ENCODE data around the gene G6PC2. TPM values are rescaled to one million over a fixed set of nuclear protein-coding genes. Genes with fewer than 3 reads are reported as not detected.

G6PC2 gene
- total RNA-seq, 1 donor from 2014 or later: not detected

DNA sequence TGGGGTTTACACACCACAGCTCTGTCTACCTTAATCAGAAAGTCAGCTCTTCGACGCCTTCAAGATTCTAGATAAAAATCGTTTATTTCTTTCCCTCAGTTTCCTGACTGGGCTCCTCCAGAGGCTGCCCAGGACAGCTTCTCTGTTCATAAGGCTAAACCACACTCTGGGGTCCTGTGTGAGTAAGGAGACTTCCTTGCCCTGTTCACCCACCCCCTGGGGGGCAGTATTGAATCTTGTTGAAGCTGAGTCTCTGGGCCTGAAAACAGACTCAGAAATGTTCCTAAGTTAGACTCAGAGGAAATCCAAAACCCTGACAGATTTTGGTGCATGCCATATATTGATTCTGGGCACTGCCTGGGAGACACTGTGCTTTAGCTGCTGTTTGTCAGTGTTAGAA, 43.0 kb downstream of the G6PC2 start:
- TF ChIP-seq, protein P1, sequence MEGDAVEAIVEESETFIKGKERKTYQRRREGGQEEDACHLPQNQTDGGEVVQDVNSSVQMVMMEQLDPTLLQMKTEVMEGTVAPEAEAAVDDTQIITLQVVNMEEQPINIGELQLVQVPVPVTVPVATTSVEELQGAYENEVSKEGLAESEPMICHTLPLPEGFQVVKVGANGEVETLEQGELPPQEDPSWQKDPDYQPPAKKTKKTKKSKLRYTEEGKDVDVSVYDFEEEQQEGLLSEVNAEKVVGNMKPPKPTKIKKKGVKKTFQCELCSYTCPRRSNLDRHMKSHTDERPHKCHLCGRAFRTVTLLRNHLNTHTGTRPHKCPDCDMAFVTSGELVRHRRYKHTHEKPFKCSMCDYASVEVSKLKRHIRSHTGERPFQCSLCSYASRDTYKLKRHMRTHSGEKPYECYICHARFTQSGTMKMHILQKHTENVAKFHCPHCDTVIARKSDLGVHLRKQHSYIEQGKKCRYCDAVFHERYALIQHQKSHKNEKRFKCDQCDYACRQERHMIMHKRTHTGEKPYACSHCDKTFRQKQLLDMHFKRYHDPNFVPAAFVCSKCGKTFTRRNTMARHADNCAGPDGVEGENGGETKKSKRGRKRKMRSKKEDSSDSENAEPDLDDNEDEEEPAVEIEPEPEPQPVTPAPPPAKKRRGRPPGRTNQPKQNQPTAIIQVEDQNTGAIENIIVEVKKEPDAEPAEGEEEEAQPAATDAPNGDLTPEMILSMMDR (IDR thresholded peaks at IDR 0.05): no peak
- no peak for TF ChIP-seq POLR2A (IDR thresholded peaks at IDR 0.05)
- no peak for TF ChIP-seq POLR2AphosphoS5 (IDR thresholded peaks at IDR 0.05; ENCODE audit: insufficient read depth in 1 of 2, low read depth in 1 of 2)
- no peak for DNase-seq (ENCODE audit: extremely low spot score in 2 of 2)
- no peaks in the 10 kb centered on the region for H3K4me1 ChIP-seq
- no peak overlapping the region for H3K4me3 ChIP-seq
- H3K27me3 ChIP-seq: no peaks in the 10 kb centered on the region
- H3K27ac ChIP-seq: no peak overlapping the region
- no peaks in the 10 kb centered on the region for H3K36me3 ChIP-seq
- no peaks in the 10 kb centered on the region for H3K9me3 ChIP-seq
- intact Hi-C loops (cut with DNase I): no loop called here

DNA sequence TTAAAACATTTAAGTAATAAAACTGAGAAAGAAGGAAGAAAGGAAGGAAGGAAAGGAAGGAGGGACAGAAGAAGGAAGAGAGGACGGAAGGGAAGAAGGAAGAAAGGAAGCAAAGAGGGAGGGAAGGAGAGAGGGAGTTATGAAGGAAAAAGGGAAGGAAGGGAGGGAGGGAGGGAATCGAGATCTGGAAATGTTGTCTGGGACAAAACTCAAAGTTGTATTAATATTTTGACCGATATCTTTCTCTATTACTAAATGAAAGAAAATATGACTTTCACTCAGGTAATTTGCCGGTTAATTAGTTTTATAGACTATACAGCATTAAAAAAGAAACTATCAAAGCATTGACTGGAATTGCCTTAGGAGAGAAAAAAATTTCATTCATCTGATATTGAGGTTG, 44.4 kb downstream of the G6PC2 start:
- no peaks in the 10 kb centered on the region for H3K27me3 ChIP-seq
- H3K9me3 ChIP-seq: no peaks in the 10 kb centered on the region
- TF ChIP-seq, protein P1 (IDR thresholded peaks at IDR 0.05): no peak
- TF ChIP-seq POLR2AphosphoS5 (IDR thresholded peaks at IDR 0.05; ENCODE audit: insufficient read depth in 1 of 2, low read depth in 1 of 2) (no peak), POLR2A (IDR thresholded peaks at IDR 0.05) (no peak)
- no peak for DNase-seq (ENCODE audit: extremely low spot score in 2 of 2)
- no peaks in the 10 kb centered on the region for H3K36me3 ChIP-seq
- intact Hi-C loops (cut with DNase I): no loop called here
- H3K27ac ChIP-seq: no peak overlapping the region
- H3K4me3 ChIP-seq: no peak overlapping the region
- H3K4me1 ChIP-seq: no peaks in the 10 kb centered on the region

DNA sequence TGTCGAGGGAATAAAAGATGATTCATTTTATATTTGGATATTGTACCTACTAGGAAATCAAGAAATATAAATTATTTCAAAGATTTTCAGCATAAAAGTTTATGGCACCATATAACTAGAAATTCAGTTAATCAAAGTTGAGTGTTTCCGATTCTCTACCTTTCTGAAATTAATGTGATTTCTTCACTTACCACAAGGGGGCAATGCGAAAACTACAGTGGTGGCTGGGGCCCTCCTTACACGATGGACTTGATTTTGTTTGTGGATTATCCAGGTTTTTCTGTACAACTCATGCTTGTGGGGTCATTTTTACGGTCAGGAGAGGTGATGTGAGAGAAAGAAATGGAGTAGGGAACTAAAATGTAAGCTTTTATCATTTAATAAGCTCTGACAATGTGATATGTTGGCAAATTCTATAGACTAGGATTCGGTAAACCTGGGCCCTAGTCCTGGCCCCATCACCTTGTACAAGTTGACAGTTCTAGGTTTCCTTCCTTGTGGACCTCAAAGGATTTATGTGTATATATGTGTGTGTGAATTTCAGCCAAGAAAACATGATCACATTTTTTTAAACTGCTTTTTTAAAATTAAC, 47.6 kb downstream of the G6PC2 start:
- TF ChIP-seq POLR2A (IDR thresholded peaks at IDR 0.05) (no peak), POLR2AphosphoS5 (IDR thresholded peaks at IDR 0.05; ENCODE audit: insufficient read depth in 1 of 2, low read depth in 1 of 2) (no peak)
- TF ChIP-seq, protein P1 (IDR thresholded peaks at IDR 0.05): no peak
- no peaks in the 10 kb centered on the region for H3K27me3 ChIP-seq
- H3K4me1 ChIP-seq: no peaks in the 10 kb centered on the region
- H3K27ac ChIP-seq: no peak overlapping the region
- H3K9me3 ChIP-seq: no peaks in the 10 kb centered on the region
- intact Hi-C loops (cut with DNase I): no loop called here
- no peaks in the 10 kb centered on the region for H3K36me3 ChIP-seq
- no peak for DNase-seq (ENCODE audit: extremely low spot score in 2 of 2)
- H3K4me3 ChIP-seq: no peak overlapping the region

DNA sequence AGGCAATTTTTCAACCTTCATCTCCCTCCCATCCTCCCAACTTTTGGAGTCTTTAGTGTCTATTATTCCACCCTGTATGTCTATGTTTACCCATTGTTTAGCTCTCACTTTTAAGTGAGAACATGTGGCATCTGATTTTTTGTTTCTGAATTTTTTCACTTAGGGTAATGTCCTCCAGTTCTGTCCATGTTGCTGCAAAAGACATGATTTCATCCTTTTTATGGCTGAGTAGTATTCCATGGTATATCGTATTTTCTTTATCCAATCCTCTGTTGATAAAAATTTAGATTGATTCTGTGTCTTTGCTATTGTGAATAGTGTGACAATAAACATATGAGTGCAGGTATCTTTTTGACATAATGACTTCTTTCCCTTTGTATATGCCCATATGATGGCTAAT, 48.2 kb downstream of the G6PC2 start:
- intact Hi-C loops (cut with DNase I): no loop called here
- no peak for TF ChIP-seq POLR2A (IDR thresholded peaks at IDR 0.05)
- TF ChIP-seq, protein P1 (IDR thresholded peaks at IDR 0.05): no peak
- TF ChIP-seq POLR2AphosphoS5 (IDR thresholded peaks at IDR 0.05; ENCODE audit: insufficient read depth in 1 of 2, low read depth in 1 of 2): no peak
- no peak overlapping the region for H3K27ac ChIP-seq

DNA sequence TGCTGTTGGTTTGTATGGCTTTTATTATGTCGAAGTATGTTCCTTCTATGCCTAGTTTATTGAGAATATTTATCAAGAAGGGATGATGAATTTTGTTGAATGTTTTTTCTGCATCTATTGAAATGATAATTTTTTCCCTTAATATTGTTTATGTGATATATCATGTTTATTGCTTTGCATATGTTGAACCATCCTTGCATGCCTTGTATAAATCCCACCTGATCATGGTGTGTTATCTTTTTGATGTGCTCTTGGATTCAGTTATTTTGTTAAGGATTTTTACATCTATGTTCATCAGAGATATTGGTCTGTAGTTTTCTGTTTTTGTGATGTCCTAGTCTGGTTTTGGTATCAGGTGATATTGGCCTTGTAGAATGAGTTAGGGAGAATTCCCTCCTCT, 50.8 kb downstream of the G6PC2 start:
- TF ChIP-seq, protein P1 (IDR thresholded peaks at IDR 0.05): no peak
- TF ChIP-seq POLR2AphosphoS5 (IDR thresholded peaks at IDR 0.05; ENCODE audit: insufficient read depth in 1 of 2, low read depth in 1 of 2) (no peak), POLR2A (IDR thresholded peaks at IDR 0.05) (no peak)
- no peak for DNase-seq (ENCODE audit: extremely low spot score in 2 of 2)
- H3K4me1 ChIP-seq: no peaks in the 10 kb centered on the region
- no peak overlapping the region for H3K4me3 ChIP-seq
- no peaks in the 10 kb centered on the region for H3K27me3 ChIP-seq
- H3K9me3 ChIP-seq: no peaks in the 10 kb centered on the region
- intact Hi-C loops (cut with DNase I): no loop called here
- H3K27ac ChIP-seq: no peak overlapping the region
- H3K36me3 ChIP-seq: no peaks in the 10 kb centered on the region

More for the DNA sequence above, 48.2 kb downstream of the G6PC2 start:
- no peak for DNase-seq (ENCODE audit: extremely low spot score in 2 of 2)
- Histone ChIP-seq H3K36me3 (no peaks in the 10 kb centered on the region), H3K4me3 (no peak overlapping the region), H3K9me3 (no peaks in the 10 kb centered on the region), H3K27me3 (no peaks in the 10 kb centered on the region), H3K4me1 (no peaks in the 10 kb centered on the region)
